ENCODE measurements around the gene CHRDL1.
"Not testable (repeated sequence)": the region's sequence is repeated elsewhere in the genome, so short reads cannot be mapped to it uniquely, and the experiment has no call there.

The CHRDL1 gene

DNA sequence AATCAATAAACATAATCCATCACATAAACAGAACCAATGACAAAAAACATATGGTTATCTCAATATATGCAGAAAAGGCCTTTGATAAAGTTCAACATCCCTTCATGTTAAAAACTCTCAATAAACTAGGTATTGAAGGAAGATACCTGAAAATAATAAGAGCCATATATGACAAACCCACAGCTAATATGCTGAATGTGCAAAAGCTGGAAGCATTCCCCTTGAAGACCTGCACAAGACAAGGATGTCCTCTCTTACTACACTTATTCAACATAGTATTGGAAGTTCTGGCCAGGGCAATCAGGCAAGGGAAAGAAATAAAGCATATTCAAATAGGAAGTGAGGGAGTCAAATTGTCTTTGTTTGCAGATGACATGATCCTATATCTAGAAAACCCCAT lies 141.3 kb downstream of the CHRDL1 start:
- not testable (repeated sequence) for DNase-seq (ENCODE audit: low read depth)

GRCh38 chrX:110646386-110646785 lies 149.2 kb downstream of the CHRDL1 start:
- DNase-seq (ENCODE audit: low read depth): no peak

All from non-pigmented ciliary epithelial cell (primary cell).